Measurements from ENCODE around the gene DIPK1A. TPM values are rescaled to one million over a fixed set of nuclear protein-coding genes. Genes with fewer than 3 reads are reported as not detected.

The DIPK1A gene
- total RNA-seq, 2 donors from 2014 or later = 14.3 to 14.4 TPM

DNA sequence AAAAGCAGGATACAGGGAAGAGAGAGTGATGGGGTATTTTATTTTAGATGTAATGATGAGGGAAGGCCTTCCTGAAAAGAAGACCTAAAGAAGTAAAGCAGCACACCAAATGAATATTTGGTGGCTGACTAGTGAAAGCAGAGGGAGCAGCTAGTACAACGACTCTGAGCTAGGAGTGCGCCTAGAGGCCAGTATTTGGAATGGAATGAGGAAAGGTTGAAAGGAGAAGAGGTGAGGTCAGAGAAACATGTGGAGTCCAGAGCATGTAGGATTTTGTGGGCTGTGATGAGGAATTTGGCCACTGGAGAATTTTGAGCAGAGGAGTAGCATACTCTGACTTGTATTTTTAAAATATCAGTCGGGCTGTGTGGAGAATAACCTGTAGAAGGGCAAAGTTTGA is 141.2 kb downstream of the DIPK1A start:
- intact Hi-C loops (cut with DNase I) = no loop called here
- Histone ChIP-seq H3K4me3 (no peak overlapping the region), H3K27ac (no peak overlapping the region), H3K4me1 (no peaks in the 10 kb centered on the region), H3K27me3 (no peaks in the 10 kb centered on the region), H3K9me3 (no peaks in the 10 kb centered on the region), H3K36me3 (no peaks in the 10 kb centered on the region), H3K9ac (ENCODE audit: low read depth in 2 of 2, low read length in 2 of 2) (no peak overlapping the region)
- TF ChIP-seq, protein P1, sequence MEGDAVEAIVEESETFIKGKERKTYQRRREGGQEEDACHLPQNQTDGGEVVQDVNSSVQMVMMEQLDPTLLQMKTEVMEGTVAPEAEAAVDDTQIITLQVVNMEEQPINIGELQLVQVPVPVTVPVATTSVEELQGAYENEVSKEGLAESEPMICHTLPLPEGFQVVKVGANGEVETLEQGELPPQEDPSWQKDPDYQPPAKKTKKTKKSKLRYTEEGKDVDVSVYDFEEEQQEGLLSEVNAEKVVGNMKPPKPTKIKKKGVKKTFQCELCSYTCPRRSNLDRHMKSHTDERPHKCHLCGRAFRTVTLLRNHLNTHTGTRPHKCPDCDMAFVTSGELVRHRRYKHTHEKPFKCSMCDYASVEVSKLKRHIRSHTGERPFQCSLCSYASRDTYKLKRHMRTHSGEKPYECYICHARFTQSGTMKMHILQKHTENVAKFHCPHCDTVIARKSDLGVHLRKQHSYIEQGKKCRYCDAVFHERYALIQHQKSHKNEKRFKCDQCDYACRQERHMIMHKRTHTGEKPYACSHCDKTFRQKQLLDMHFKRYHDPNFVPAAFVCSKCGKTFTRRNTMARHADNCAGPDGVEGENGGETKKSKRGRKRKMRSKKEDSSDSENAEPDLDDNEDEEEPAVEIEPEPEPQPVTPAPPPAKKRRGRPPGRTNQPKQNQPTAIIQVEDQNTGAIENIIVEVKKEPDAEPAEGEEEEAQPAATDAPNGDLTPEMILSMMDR (IDR thresholded peaks at IDR 0.05) = no peak
- DNase-seq = no peak

DNA sequence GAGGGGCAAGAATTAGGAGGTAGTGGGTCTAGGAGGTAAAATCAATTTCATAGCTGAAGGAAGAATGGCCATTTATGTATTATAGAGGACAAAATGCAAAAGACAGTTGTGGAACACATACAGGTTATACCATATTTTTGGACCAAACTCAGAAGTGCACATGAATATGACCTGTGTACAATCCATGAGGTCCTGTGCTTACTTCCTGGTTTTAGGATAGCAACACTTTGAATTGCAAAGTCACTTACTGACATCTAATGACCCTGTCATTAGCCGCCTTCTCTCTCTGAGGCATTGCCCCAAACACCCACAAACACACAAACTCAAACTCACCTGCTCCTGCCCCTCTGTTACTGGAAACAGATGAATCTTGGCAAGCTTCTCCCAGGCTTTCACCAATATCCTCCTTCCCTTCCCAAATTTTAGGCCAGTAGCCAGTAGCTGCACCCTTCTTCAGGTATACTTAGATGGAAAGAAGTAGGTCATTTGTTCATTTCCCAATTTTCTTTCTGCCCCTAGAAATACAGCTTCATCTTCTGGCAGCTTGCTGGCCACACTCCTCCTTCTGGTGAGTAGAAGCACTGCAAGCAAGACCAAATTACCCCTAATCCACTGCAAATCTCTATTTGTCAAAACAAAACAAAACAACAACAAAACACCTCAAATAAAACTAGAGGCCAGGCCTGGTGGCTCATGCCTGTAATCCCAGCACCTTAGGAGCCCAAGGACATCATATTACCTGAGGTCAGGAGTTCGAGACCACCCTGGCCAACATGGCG is 143.1 kb downstream of the DIPK1A start:
- H3K27me3 ChIP-seq = no peaks in the 10 kb centered on the region
- no peaks in the 10 kb centered on the region for H3K4me1 ChIP-seq
- peak overlapping the region in 1 of 2 donors; percentile 51 for H3K9ac ChIP-seq (ENCODE audit: low read depth in 2 of 2, low read length in 2 of 2)
- TF ChIP-seq, protein P1 (IDR thresholded peaks at IDR 0.05) = peak; percentile 59
- intact Hi-C loops (cut with DNase I) = loop anchor here (2.0 kb wide), 1 partner anchor 69 kb away; no protein-coding TSS in a partner anchor
- no peaks in the 10 kb centered on the region for H3K9me3 ChIP-seq
- H3K4me3 ChIP-seq = no peak overlapping the region
- H3K36me3 ChIP-seq = no peaks in the 10 kb centered on the region
- peak; percentile 28 for DNase-seq
- peak overlapping the region; percentile 63 for H3K27ac ChIP-seq

DNA sequence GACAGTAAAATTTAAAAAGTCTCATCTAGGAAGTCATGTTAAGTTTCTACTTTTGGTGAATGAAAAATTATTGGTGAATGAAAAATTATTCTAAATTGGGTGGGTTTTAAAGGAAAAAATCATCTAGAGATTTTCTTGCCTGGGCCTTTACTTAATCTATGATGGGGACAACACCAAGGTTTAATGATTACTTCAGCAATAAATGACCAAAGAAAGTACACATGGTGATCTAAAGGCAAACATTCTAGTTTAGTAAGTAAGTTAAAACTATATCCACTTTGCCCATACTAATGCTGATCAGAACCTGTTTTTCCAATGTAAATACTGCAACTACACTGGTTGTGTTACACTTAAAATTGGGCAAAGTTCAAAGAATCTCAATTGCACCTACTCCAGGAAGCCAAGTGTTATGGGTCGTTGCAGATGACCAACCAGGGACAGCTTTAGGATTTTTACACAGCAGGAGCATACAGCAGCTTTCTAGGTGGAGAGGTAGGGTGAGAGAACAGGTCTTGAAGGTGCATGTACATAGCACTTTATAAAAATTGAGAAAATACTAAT is 144.0 kb downstream of the DIPK1A start:
- intact Hi-C loops (cut with DNase I) = no loop called here
- Histone ChIP-seq H3K9me3 (no peaks in the 10 kb centered on the region), H3K4me1 (no peaks in the 10 kb centered on the region), H3K9ac (ENCODE audit: low read depth in 2 of 2, low read length in 2 of 2) (peak overlapping the region in 1 of 2 donors; percentile 51), H3K27ac (peak overlapping the region; percentile 63), H3K27me3 (no peaks in the 10 kb centered on the region), H3K36me3 (no peaks in the 10 kb centered on the region), H3K4me3 (no peak overlapping the region)
- DNase-seq = peak; percentile 53
- TF ChIP-seq, protein P1 (IDR thresholded peaks at IDR 0.05) = no peak

DNA sequence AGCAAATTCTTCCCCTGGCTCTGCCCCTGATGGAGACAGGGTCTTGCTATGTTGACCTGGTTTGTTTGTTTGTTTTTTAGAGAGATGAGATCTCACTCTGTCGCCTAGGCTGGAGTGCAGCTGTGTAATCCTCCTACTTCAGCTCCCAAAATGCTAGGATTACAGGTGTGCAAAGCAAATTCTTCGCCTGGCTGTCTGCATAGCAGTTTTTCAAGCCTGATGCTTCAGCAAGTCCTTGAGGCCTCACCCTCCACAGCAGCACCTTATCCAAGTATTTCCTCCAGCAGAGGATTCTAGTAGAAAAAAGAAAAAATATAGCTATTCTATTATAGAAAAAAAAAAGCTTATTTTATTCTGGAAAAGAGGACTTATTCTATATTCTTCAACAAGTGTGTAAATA is 144.5 kb downstream of the DIPK1A start:
- Histone ChIP-seq H3K4me1 (no peaks in the 10 kb centered on the region), H3K4me3 (no peak overlapping the region), H3K9ac (ENCODE audit: low read depth in 2 of 2, low read length in 2 of 2) (peak overlapping the region in 1 of 2 donors; percentile 38), H3K36me3 (no peaks in the 10 kb centered on the region), H3K27ac (peak overlapping the region; percentile 28), H3K27me3 (no peaks in the 10 kb centered on the region), H3K9me3 (no peaks in the 10 kb centered on the region)
- TF ChIP-seq, protein P1 (IDR thresholded peaks at IDR 0.05) = no peak
- intact Hi-C loops (cut with DNase I) = no loop called here
- DNase-seq = no peak

DNA sequence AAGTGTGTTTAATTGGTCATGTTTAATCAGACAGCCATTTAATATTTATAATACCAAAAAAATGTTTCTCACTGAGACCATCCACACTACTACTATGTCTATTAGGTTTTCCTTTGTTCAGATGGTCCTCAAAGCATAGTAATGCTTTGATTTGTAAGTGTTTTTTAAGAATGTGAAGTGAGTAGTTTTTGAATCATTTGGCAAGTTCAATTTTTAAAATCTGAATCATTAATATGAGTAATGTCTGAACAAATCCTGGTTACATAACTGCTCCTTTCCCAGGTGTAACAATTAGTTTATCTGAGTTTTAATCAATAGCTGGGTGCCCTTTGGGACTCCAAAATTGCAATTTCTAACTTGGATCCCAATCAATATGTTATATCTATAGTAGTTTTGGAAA is 152.9 kb downstream of the DIPK1A start:
- Histone ChIP-seq H3K9me3 (no peaks in the 10 kb centered on the region), H3K4me3 (no peak overlapping the region), H3K9ac (ENCODE audit: low read depth in 2 of 2, low read length in 2 of 2) (no peak overlapping the region), H3K36me3 (no peaks in the 10 kb centered on the region), H3K4me1 (no peaks in the 10 kb centered on the region), H3K27me3 (no peaks in the 10 kb centered on the region), H3K27ac (no peak overlapping the region)
- DNase-seq = no peak
- intact Hi-C loops (cut with DNase I) = no loop called here
- TF ChIP-seq, protein P1 (IDR thresholded peaks at IDR 0.05) = no peak

Measured in colonic mucosa (tissue), 4 donors.